HFFc6 (cell line): ENCODE measurements around the gene PAFAH2. TPM values are rescaled to one million over a fixed set of nuclear protein-coding genes. Genes with fewer than 3 reads are reported as not detected.
"Not testable (repeated sequence)": the region's sequence is repeated elsewhere in the genome, so short reads cannot be mapped to it uniquely, and the experiment has no call there.

Source experiments
- DNase-seq: peaks from one replicate; pipeline ENCODE4 v3.0.0-alpha.2; 2018
- H3K27ac Mint-ChIP-seq: 2 replicates; pipeline ENCODE4 v1.8.0; 2020; ENCODE audit warnings: mild to moderate bottlenecking, mixed read lengths
- H3K27me3 Mint-ChIP-seq: 2 replicates; pipeline ENCODE4 v1.8.0; 2021; ENCODE audit warnings: mild to moderate bottlenecking, moderate library complexity, mixed read lengths; ENCODE audit not compliant: insufficient read depth
- H3K36me3 Mint-ChIP-seq: 2 replicates; pipeline ENCODE4 v1.8.0; 2021; ENCODE audit warnings: low read depth, mixed read lengths
- H3K4me1 Mint-ChIP-seq: 2 replicates; pipeline ENCODE4 v1.8.0; 2020; ENCODE audit warnings: low read depth, mixed read lengths
- H3K4me3 Mint-ChIP-seq: 2 replicates; pipeline ENCODE4 v1.8.0; 2020; ENCODE audit warnings: mild to moderate bottlenecking, moderate library complexity, mixed read lengths
- H3K9me3 Mint-ChIP-seq: 2 replicates; pipeline ENCODE4 v1.8.0; 2020; ENCODE audit warnings: mild to moderate bottlenecking, mixed read lengths
- total RNA-seq, 6 experiments: library from RNA; stranded (reverse); fragmentation: NEBNext Ultra II Directional; extraction: Animal tissue kit (Norgen Biotek cat#: 25700); gene quantifications; 2 replicates in 1 of 6; 3 replicates in 5 of 6; pipeline ENCODE4 v1.2.3, GENCODE V29; 2021
- TF ChIP-seq, protein P1 (sequence below): fragments of 200-600 bp; sonication (generic); IDR thresholded peaks from 2 replicates; pipeline ENCODE4 v1.5.0; 2021; ENCODE audit warnings: antibody characterized with exemption, mild to moderate bottlenecking

Gene PAFAH2
- total RNA-seq, 6 experiments from 2014 or later, result 9.4 to 14.0 (median 10.0) TPM

DNA sequence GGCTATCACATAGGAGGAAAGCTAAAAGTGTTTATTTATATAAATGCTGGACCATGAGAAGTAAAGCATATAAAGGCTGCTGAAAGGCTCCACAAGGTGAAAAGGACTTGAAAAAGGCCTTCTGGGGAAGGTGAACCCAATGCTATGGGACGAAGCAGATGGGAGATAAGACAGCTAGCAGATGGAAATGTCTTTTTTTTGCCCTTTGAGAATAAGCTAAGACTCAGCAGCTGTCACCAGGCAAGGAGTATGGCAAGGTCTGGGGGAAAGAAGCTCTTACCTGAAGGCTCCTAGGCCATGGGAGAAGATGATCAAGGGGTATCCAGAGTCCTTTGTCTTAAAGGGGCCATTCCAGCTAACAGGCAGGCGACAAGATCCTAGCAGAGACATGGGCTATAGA, 9.9 kb downstream of the PAFAH2 start:
- H3K27ac Mint-ChIP-seq, result no peak overlapping the region
- H3K36me3 Mint-ChIP-seq, result peaks cover 32% of the 10 kb centered on the region

DNA sequence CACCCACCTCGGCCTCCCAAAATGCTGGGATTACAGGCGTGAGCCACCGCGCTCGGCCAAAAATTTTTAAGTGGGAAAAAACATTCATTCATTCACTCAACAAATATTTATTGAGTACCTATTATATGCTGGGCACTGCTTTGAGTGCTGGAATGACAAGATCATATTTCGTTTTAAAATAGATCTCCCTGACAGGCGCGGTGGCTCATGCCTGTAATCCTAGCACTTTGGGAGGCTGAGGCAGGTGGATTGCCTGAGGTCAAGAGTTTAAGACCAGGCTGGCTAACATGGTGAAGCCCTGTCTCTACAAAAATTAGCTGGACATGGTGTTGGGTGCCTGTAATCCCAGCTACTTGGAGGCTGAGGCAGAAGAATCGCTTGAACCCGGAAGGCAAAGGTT, 11.1 kb downstream of the PAFAH2 start:
- not testable (repeated sequence) for H3K4me1 Mint-ChIP-seq, H3K9me3 Mint-ChIP-seq, H3K27ac Mint-ChIP-seq, H3K4me3 Mint-ChIP-seq, DNase-seq, H3K27me3 Mint-ChIP-seq
- peaks cover 32% of the 10 kb centered on the region for H3K36me3 Mint-ChIP-seq

More for the DNA sequence above, 9.9 kb downstream of the PAFAH2 start:
- DNase-seq, result no peak
- TF ChIP-seq, protein P1, sequence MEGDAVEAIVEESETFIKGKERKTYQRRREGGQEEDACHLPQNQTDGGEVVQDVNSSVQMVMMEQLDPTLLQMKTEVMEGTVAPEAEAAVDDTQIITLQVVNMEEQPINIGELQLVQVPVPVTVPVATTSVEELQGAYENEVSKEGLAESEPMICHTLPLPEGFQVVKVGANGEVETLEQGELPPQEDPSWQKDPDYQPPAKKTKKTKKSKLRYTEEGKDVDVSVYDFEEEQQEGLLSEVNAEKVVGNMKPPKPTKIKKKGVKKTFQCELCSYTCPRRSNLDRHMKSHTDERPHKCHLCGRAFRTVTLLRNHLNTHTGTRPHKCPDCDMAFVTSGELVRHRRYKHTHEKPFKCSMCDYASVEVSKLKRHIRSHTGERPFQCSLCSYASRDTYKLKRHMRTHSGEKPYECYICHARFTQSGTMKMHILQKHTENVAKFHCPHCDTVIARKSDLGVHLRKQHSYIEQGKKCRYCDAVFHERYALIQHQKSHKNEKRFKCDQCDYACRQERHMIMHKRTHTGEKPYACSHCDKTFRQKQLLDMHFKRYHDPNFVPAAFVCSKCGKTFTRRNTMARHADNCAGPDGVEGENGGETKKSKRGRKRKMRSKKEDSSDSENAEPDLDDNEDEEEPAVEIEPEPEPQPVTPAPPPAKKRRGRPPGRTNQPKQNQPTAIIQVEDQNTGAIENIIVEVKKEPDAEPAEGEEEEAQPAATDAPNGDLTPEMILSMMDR, result no peak
- H3K4me3 Mint-ChIP-seq, result no peak overlapping the region
- no peaks in the 10 kb centered on the region for H3K27me3 Mint-ChIP-seq
- H3K4me1 Mint-ChIP-seq, result peaks cover 13% of the 10 kb centered on the region
- no peaks in the 10 kb centered on the region for H3K9me3 Mint-ChIP-seq

DNA sequence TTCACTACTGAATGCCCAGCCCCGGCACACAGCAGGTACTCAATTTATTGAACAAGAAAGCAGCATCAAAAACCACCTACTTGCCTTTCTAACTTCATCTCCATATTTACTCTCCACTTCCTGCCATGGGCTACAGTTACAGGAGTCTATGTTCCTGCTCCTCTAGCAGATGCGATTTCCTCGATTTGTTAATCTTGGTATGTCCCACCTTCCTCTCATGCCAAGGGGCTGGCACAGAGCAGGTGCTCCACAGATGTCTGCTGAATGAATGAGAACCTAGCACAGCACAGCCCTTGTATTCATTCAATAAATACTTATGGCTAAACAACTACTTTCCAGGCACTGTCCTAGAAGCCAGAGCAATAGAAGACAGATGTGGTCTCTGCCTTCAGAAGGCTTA, 12.2 kb downstream of the PAFAH2 start:
- H3K27ac Mint-ChIP-seq, result no peak overlapping the region
- H3K36me3 Mint-ChIP-seq, result peaks cover 39% of the 10 kb centered on the region
- no peaks in the 10 kb centered on the region for H3K9me3 Mint-ChIP-seq
- no peak for DNase-seq
- H3K27me3 Mint-ChIP-seq, result no peaks in the 10 kb centered on the region
- TF ChIP-seq, protein P1, result no peak
- H3K4me1 Mint-ChIP-seq, result no peaks in the 10 kb centered on the region
- no peak overlapping the region for H3K4me3 Mint-ChIP-seq

DNA sequence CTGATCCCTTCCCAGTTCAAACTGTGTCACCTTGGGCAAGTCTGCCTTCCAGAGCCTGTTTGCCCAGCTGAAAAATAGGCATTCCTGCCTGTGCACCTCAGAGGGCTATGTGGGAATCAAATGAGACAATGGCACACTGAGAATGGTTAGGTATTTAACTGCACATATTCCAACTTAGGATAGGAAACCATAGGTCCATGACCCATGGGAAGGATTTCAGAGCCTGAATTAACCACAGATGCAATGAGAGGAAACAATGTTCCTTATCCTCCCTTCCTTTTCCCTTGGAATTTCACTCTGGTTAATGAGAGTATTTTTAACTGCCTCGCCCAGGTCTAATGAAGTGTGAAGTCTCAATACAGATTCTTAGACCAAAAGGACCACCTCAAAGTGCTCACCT, 12.7 kb downstream of the PAFAH2 start:
- H3K9me3 Mint-ChIP-seq, result no peaks in the 10 kb centered on the region
- no peak overlapping the region for H3K27ac Mint-ChIP-seq
- no peak overlapping the region for H3K4me3 Mint-ChIP-seq
- peaks cover 39% of the 10 kb centered on the region for H3K36me3 Mint-ChIP-seq
- H3K4me1 Mint-ChIP-seq, result no peaks in the 10 kb centered on the region
- TF ChIP-seq, protein P1, result no peak
- H3K27me3 Mint-ChIP-seq, result no peaks in the 10 kb centered on the region
- no peak for DNase-seq

DNA sequence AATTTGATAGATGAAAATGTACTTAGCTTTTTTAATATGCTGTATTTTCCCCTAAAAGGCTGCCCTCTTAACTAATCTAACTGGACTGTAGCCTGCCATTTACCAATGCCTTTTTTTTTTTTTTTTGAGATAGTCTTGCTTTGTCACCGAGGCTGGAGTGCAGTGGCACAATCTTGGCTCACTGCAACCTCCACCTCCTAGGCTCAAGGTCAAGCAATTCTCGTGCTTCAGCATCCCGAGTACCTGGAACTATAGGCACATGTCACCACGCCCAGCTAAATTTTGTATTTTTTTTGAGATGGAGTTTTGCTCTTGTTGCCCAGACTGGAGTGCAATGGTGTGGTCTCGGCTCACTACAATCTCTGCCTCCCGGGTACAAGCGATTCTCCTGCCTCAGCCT, 18.7 kb downstream of the PAFAH2 start:
- H3K4me3 Mint-ChIP-seq, result no peak overlapping the region
- no peak for DNase-seq
- TF ChIP-seq, protein P1, result no peak
- peaks cover under 1% of the 10 kb centered on the region; the same call in 1 of the 2 replicates for H3K4me1 Mint-ChIP-seq
- no peaks in the 10 kb centered on the region for H3K9me3 Mint-ChIP-seq
- H3K36me3 Mint-ChIP-seq, result peaks cover 37% of the 10 kb centered on the region
- H3K27ac Mint-ChIP-seq, result no peak overlapping the region
- H3K27me3 Mint-ChIP-seq, result no peaks in the 10 kb centered on the region

DNA sequence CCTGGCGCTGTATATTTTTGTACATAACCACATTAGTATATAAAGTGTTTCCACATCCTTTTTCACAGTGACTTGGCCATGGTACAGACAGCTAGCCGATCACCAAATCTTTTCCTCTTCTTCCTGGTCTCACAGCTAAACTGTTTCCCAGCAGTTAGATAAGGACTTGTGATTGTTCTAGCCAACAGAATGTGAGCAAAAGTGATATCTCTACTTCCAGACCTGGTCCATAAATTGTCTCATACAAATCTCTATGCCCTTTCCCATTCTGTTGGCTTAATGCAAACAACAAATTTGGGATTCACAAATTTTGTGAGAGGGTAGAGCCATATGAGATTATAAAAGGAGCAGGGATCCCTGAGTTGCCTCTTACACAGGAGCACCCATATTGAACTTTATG, 19.5 kb downstream of the PAFAH2 start:
- H3K27ac Mint-ChIP-seq, result no peak overlapping the region
- TF ChIP-seq, protein P1, result no peak
- no peak overlapping the region for H3K4me3 Mint-ChIP-seq
- no peaks in the 10 kb centered on the region for H3K9me3 Mint-ChIP-seq
- no peaks in the 10 kb centered on the region for H3K27me3 Mint-ChIP-seq
- DNase-seq, result no peak
- peaks cover 5% of the 10 kb centered on the region; the same call in 1 of the 2 replicates for H3K4me1 Mint-ChIP-seq
- peaks cover 37% of the 10 kb centered on the region for H3K36me3 Mint-ChIP-seq
